Endothelial cell of umbilical vein (primary cell): ENCODE results near the gene PHAF1. TPM values are rescaled to one million over a fixed set of nuclear protein-coding genes. Genes with fewer than 3 reads are reported as not detected.

ENCODE experiments used
- BruUV-seq: library from RNA; stranded (reverse); fragments of 400-500 nt; replicated peaks from 2 replicates; lab custom pipeline; 2021; lab: Mats Ljungman, UMichigan
- CTCF ChIA-PET: fragments of 300-600, 350-600 bp; sonication (Branson Sonifier 250); formaldehyde crosslinking; loops from one replicate; lab custom pipeline; 2021; ENCODE audit warnings: antibody characterized with exemption, inconsistent platforms; lab: Charles Lee
- POLR2A ChIA-PET: fragments of 300-600, 350-600 bp; sonication (Branson Sonifier 250); formaldehyde crosslinking; loops from one replicate; lab custom pipeline; 2021; ENCODE audit warnings: antibody characterized with exemption, inconsistent platforms; lab: Charles Lee
- DNase-seq: peaks from one replicate; pipeline ENCODE4 v3.0.0-alpha.2; 2011; ENCODE audit warnings: low read depth, low spot score
- FAIRE-seq: peaks from 2 replicates; lab custom pipeline; 2011; peaks lifted over from hg19 to GRCh38; lab: Jason Lieb, UNC
- H2AFZ ChIP-seq: 2 replicates; pipeline ENCODE4 v1.6.0; 2012; ENCODE audit warnings: low read depth, low read length, control low read depth, inconsistent platforms
- H3K27ac ChIP-seq: 2 replicates; pipeline ENCODE4 v1.5.1; 2011; ENCODE audit warnings: low read depth, mild to moderate bottlenecking, control low read depth, low read length, moderate library complexity; ENCODE audit not compliant: insufficient read depth
- H3K27me3 ChIP-seq, 2 experiments: 2 replicates each; pipeline versions ENCODE4 v1.6.0 to v1.6.1; 2011; ENCODE audit warnings: low read length in 2 of 2, mixed read lengths in 1 of 2; ENCODE audit not compliant: control insufficient read depth in 2 of 2, insufficient read depth in 2 of 2
- H3K36me3 ChIP-seq, 2 experiments: 2 replicates in 1 of 2; 3 replicates in 1 of 2; pipeline ENCODE4 v1.5.1; 2011; ENCODE audit warnings: low read length in 2 of 2, mild to moderate bottlenecking in 1 of 2, moderate library complexity in 1 of 2; ENCODE audit not compliant: control insufficient read depth in 2 of 2, insufficient read depth in 2 of 2; ENCODE audit errors: extremely low read depth in 1 of 2
- H3K4me1 ChIP-seq: 3 replicates; pipeline ENCODE4 v1.5.1; 2011; ENCODE audit warnings: mild to moderate bottlenecking, low read length; ENCODE audit not compliant: control insufficient read depth, insufficient read depth; ENCODE audit errors: extremely low read depth
- H3K4me2 ChIP-seq: 2 replicates; pipeline ENCODE4 v1.6.1; 2011; ENCODE audit warnings: low read length, control low read depth, mixed read lengths; ENCODE audit not compliant: insufficient read depth
- H3K4me3 ChIP-seq, 3 experiments: fragments of 200-600 bp in 1 of 3; sonication (generic), shearing (Covaris generic) in 1 of 3; replicated peaks in 1 of 3; 2 replicates each; pipeline ENCODE4 v1.5.1; 2011 to 2016; ENCODE audit warnings: control low read depth in 3 of 3, low read length in 3 of 3, mild to moderate bottlenecking in 2 of 3, inconsistent platforms in 1 of 3, low read depth in 1 of 3, moderate library complexity in 1 of 3; ENCODE audit not compliant: insufficient read depth in 1 of 3
- H3K79me2 ChIP-seq: 2 replicates; pipeline ENCODE4 v1.6.0; 2012; ENCODE audit warnings: low read length, inconsistent platforms; ENCODE audit not compliant: control insufficient read depth, insufficient read depth
- H3K9ac ChIP-seq: replicated peaks from 2 replicates; pipeline ENCODE3; 2011; ENCODE audit warnings: low read length, control low read depth; ENCODE audit not compliant: insufficient read depth; ENCODE audit errors: extremely low read depth
- H3K9me1 ChIP-seq: replicated peaks from 3 replicates; pipeline ENCODE4 v1.6.0; 2011; ENCODE audit warnings: mild to moderate bottlenecking, low read length; ENCODE audit not compliant: control insufficient read depth, insufficient read depth; ENCODE audit errors: extremely low read depth
- H3K9me3 ChIP-seq: replicated peaks from 2 replicates; pipeline ENCODE4 v1.5.1; 2012; ENCODE audit warnings: low read length, inconsistent platforms; ENCODE audit not compliant: control insufficient read depth, insufficient read depth
- H4K20me1 ChIP-seq: replicated peaks from 2 replicates; pipeline ENCODE3; 2011; ENCODE audit warnings: mild to moderate bottlenecking, low read length; ENCODE audit not compliant: control insufficient read depth, insufficient read depth; ENCODE audit errors: extremely low read depth
- CTCF ChIP-seq, 2 donors: IDR thresholded peaks; 1 replicate in 1 of 2; 2 replicates in 1 of 2; pipeline ENCODE4 v1.5.1; 2011; ENCODE audit warnings: low read length in 2 of 2, mild to moderate bottlenecking in 2 of 2, moderate library complexity in 2 of 2, control low read depth in 1 of 2, inconsistent platforms in 1 of 2, low read depth in 1 of 2; ENCODE audit not compliant: insufficient read depth in 1 of 2; ENCODE audit errors: extremely low read depth in 1 of 2
- EZH2 ChIP-seq: IDR thresholded peaks from 2 replicates; pipeline ENCODE4 v1.6.1; 2012; ENCODE audit warnings: borderline replicate concordance, low read depth, mild to moderate bottlenecking, moderate library complexity, low read length, inconsistent platforms; ENCODE audit not compliant: severe bottlenecking
- FOS ChIP-seq: IDR thresholded peaks from 2 replicates; pipeline ENCODE4 v1.6.1; 2011; ENCODE audit warnings: mild to moderate bottlenecking, low read length, moderate library complexity, borderline replicate concordance; ENCODE audit not compliant: insufficient read depth
- GATA2 ChIP-seq: IDR thresholded peaks from 2 replicates; pipeline ENCODE4 v1.7.0; 2011; ENCODE audit warnings: low read depth, mild to moderate bottlenecking, moderate library complexity, mixed read lengths, low read length; ENCODE audit not compliant: insufficient read length, insufficient read depth
- JUN ChIP-seq: IDR thresholded peaks from 2 replicates; pipeline ENCODE4 v1.6.1; 2011; ENCODE audit warnings: borderline replicate concordance, low read depth; ENCODE audit not compliant: insufficient read length, insufficient read depth
- MAX ChIP-seq: IDR thresholded peaks from 2 replicates; pipeline ENCODE4 v1.6.1; 2011; ENCODE audit not compliant: insufficient read depth, insufficient read length
- MYC ChIP-seq: IDR thresholded peaks from one replicate; pipeline ENCODE4 v1.6.1; 2011; ENCODE audit warnings: mild to moderate bottlenecking, low read depth, low read length
- POLR2A ChIP-seq: IDR thresholded peaks from 2 replicates; pipeline ENCODE4 v1.6.1; 2012; ENCODE audit warnings: low read depth, mild to moderate bottlenecking, control low read depth, low read length
- POLR2AphosphoS5 ChIP-seq: IDR thresholded peaks from 2 replicates; pipeline ENCODE4 v1.6.1; 2012; ENCODE audit warnings: low read depth, mild to moderate bottlenecking, control low read depth, low read length, moderate library complexity; ENCODE audit not compliant: insufficient read depth
- dilution Hi-C: fragments of 300-500 bp; cut with MboI; formaldehyde crosslinking; loops from one replicate; pipeline ENCODE4 v1.15.0; 2019; ENCODE audit warnings: low sequenced_read_pairs; ENCODE audit not compliant: extremely low pct_ligation_motif_present
- intact Hi-C: fragments of 100-400 bp; cut with micrococcal nuclease; formaldehyde crosslinking; loops from one replicate; pipeline ENCODE4 v1.10.0; 2022
- polyA plus RNA-seq, 4 experiments: library from polyadenylated mRNA; depleted of rRNA in 3 of 4; stranded (reverse) in 3 of 4; unstranded in 1 of 4; fragments of >200 nt; gene quantifications; 2 replicates each; pipeline versions ENCODE4 v1.2.1 to v1.2.3, GENCODE V29; 2011 to 2012; ENCODE audit warnings: missing spikeins in 1 of 4
- total RNA-seq: library from RNA; stranded (reverse); gene quantifications from 2 replicates; pipeline ENCODE4 v1.2.3, GENCODE V29; 2021

The PHAF1 gene
- total and polyA plus RNA-seq, 2 donors (not counting 3 experiments of a cell fraction or from before 2014, with no cell fraction given), result 18.5 to 21.9 TPM

- Histone ChIP-seq H3K36me3 (peaks cover 2 to 58% of the 10 kb centered on the region in 2 experiments), H3K9me1 (no peaks in the 10 kb centered on the region), H4K20me1 (no peaks in the 10 kb centered on the region), H3K27me3 (no peaks in the 10 kb centered on the region), H3K4me1 (peaks cover 8% of the 10 kb centered on the region), H3K27ac (no peak overlapping the region), H3K4me2 (no peak overlapping the region), H2AFZ (no peak overlapping the region), H3K9ac (no peak overlapping the region), H3K9me3 (no peaks in the 10 kb centered on the region), H3K79me2 (no peaks in the 10 kb centered on the region), H3K4me3 (no peak overlapping the region)
- DNase-seq (no peak), FAIRE-seq (no peak)
- dilution Hi-C loops (no loop called here), intact Hi-C loops (no loop called here)
- no peak for TF ChIP-seq MAX
- TF ChIP-seq POLR2A, result no peak
- no peak for TF ChIP-seq POLR2AphosphoS5
- TF ChIP-seq GATA2, result no peak
- BruUV-seq, result no TSS peak
- ChIA-PET POLR2A (no interaction called here), CTCF (interaction anchor here (1.1 to 7.4 kb wide), 3 partner anchors 13 to 182 kb away, joined by 3 to 67 read pairs (median 3); partner anchors contain the start of gene CES3)
Observed at GRCh38 chr16:67142342-67142741, 32.6 kb downstream of the PHAF1 start.

GRCh38 chr16:67144943-67145342 is 35.2 kb downstream of the PHAF1 start:
- no peak overlapping the region for H3K4me3 ChIP-seq
- no TSS peak for BruUV-seq
- no peaks in the 10 kb centered on the region for H3K4me1 ChIP-seq
- no peaks in the 10 kb centered on the region for H3K9me3 ChIP-seq
- no peak overlapping the region for H3K27ac ChIP-seq
- H4K20me1 ChIP-seq, result no peaks in the 10 kb centered on the region
- dilution Hi-C loops (no loop called here), intact Hi-C loops (no loop called here)
- no peak overlapping the region for H3K9ac ChIP-seq
- H3K79me2 ChIP-seq, result no peaks in the 10 kb centered on the region
- ChIA-PET POLR2A (no interaction called here), CTCF (interaction anchor here (2.4 kb wide), 1 partner anchor 10 kb away, joined by 16 read pairs; no protein-coding TSS in a partner anchor)
- DNase-seq (no peak), FAIRE-seq (no peak)
- H3K36me3 ChIP-seq, result peaks cover 2 to 59% of the 10 kb centered on the region in 2 experiments
- H3K9me1 ChIP-seq, result no peaks in the 10 kb centered on the region
- TF ChIP-seq CTCF (IDR thresholded peaks at IDR 0.05; ENCODE audit: extremely low read depth in 1 of 2, insufficient read depth in 1 of 2, low read depth in 1 of 2, low read length in 2 of 2) (no peak), POLR2A (no peak), POLR2AphosphoS5 (no peak), JUN (no peak), MYC (no peak), GATA2 (no peak), EZH2 (no peak), MAX (no peak), FOS (no peak)
- no peak overlapping the region for H2AFZ ChIP-seq
- H3K27me3 ChIP-seq, result peaks cover 0 to 2% of the 10 kb centered on the region in 2 experiments
- H3K4me2 ChIP-seq, result no peak overlapping the region
